Ramos (cell line): ENCODE data around the gene PSMB1.

Experiments
- in situ Hi-C: fragments of 300-500 bp; cut with MboI; formaldehyde crosslinking; loops from one replicate; pipeline ENCODE4 v1.14.3; 2022; ENCODE audit warnings: low sequenced_read_pairs; ENCODE audit not compliant: unreplicated experiment

Gene PSMB1

GRCh38 chr6:170552765-170553533, at the start of gene PSMB1:
Gene PSMB1 (minus strand): TSS chr6:170553307. CDS start chr6:170553242, 65 bp downstream.
- in situ Hi-C loops = no loop called here

GRCh38 chr6:170597278-170597677, 44.2 kb upstream of the PSMB1 start:
- in situ Hi-C loops = no loop called here

GRCh38 chr6:170596426-170596825, 43.3 kb upstream of the PSMB1 start:
- in situ Hi-C loops = no loop called here

GRCh38 chr6:170590725-170591124, 37.6 kb upstream of the PSMB1 start:
- in situ Hi-C loops = no loop called here

GRCh38 chr6:170584954-170585498, 31.9 kb upstream of the PSMB1 start:
- in situ Hi-C loops = no loop called here

GRCh38 chr6:170584181-170584953, 31.3 kb upstream of the PSMB1 start, which contains the start of gene PDCD2:
Gene PDCD2 (minus strand): TSS chr6:170584637. CDS start chr6:170584581, 56 bp downstream.
- in situ Hi-C loops = no loop called here

GRCh38 chr6:170583756-170584180, 30.7 kb upstream of the PSMB1 start:
- in situ Hi-C loops = no loop called here

GRCh38 chr6:170578909-170579308, 25.8 kb upstream of the PSMB1 start:
- in situ Hi-C loops = no loop called here

- in situ Hi-C loops = no loop called here
These were observed 22.1 kb upstream of the PSMB1 start for GRCh38 chr6:170575250-170575649.

GRCh38 chr6:170572704-170573466, 19.8 kb upstream of the PSMB1 start:
- in situ Hi-C loops = no loop called here

GRCh38 chr6:170564936-170565530, 11.9 kb upstream of the PSMB1 start:
- in situ Hi-C loops = no loop called here

- in situ Hi-C loops = no loop called here
These were observed 8.4 kb upstream of the PSMB1 start for GRCh38 chr6:170561555-170561954.

GRCh38 chr6:170555305-170555704, 2.2 kb upstream of the PSMB1 start:
- in situ Hi-C loops = no loop called here

- in situ Hi-C loops = no loop called here
These were observed 1.7 kb upstream of the PSMB1 start for GRCh38 chr6:170554796-170555137.

GRCh38 chr6:170554013-170554795, 1.1 kb upstream of the PSMB1 start, which contains the start of gene TBP:
Gene TBP (plus strand): TSS chr6:170554369. CDS start chr6:170557030, 2,661 bp downstream.
- in situ Hi-C loops = no loop called here

GRCh38 chr6:170553534-170554012, 466 bp upstream of the PSMB1 start:
- in situ Hi-C loops = no loop called here

- in situ Hi-C loops = no loop called here
These were observed 7.7 kb downstream of the PSMB1 start for GRCh38 chr6:170545405-170545804.

- in situ Hi-C loops = no loop called here
These were observed 10.9 kb downstream of the PSMB1 start for GRCh38 chr6:170542031-170542719.
